GM19467 (cell line): ENCODE results near the gene PIK3R6.

ENCODE experiments used
- ATAC-seq: cut with Tn5 transposase; IDR thresholded peaks from one replicate; pipeline ENCODE4 v1.9.1; 2021; ENCODE audit warnings: mild to moderate bottlenecking, moderate library complexity; ENCODE audit not compliant: unreplicated experiment

The PIK3R6 gene

GRCh38 chr17:8855477-8856204, 11.8 kb downstream of the PIK3R6 start:
- ATAC-seq, result no peak

- no peak for ATAC-seq
These were observed 15.9 kb downstream of the PIK3R6 start for GRCh38 chr17:8851600-8851999.

DNA sequence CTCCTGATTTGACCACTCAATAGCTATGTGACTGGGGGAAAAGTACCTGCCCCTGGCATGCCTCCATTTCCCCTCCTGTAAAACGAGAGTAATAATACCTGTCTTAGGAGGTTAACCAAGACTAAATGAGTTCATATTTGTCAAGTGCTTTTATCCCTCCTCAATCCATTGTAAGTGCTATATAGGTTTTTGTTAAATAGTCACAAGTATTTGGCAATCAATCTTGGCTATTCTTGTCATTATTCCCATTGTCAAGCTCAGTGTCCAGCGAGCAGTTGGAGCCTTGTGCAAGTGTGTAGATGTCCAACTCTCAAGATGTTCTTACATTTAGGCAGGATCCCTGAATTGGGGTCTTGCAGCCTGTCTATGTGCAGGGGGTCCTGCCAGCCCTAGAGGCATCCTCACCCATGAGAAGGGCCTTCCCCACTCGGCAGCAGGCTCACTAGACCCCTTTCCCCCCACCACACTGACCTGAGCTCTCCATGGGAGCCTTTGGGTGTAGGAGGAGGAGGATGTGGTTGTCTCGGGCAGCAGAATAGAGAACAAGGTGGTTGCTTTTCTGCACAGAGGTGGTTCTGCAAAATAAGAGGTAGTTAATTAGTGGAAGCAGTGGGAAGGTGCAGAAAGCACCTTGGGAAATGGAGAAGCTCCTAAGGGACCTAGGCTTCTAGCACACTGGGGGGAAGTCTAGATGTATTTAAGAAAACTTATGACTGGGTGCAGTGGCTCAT, 18.0 kb downstream of the PIK3R6 start:
- no peak for ATAC-seq

- no peak for ATAC-seq
These were observed 19.6 kb downstream of the PIK3R6 start for GRCh38 chr17:8847891-8848290.

- ATAC-seq, result no peak
These were observed 20.7 kb downstream of the PIK3R6 start for GRCh38 chr17:8846768-8847211.

- ATAC-seq, result no peak
These were observed 22.9 kb downstream of the PIK3R6 start for GRCh38 chr17:8844229-8845218.

- ATAC-seq, result no peak
These were observed 24.1 kb downstream of the PIK3R6 start for GRCh38 chr17:8843344-8843743.

- ATAC-seq, result no peak
These were observed 25.6 kb downstream of the PIK3R6 start for GRCh38 chr17:8841844-8842243.

DNA sequence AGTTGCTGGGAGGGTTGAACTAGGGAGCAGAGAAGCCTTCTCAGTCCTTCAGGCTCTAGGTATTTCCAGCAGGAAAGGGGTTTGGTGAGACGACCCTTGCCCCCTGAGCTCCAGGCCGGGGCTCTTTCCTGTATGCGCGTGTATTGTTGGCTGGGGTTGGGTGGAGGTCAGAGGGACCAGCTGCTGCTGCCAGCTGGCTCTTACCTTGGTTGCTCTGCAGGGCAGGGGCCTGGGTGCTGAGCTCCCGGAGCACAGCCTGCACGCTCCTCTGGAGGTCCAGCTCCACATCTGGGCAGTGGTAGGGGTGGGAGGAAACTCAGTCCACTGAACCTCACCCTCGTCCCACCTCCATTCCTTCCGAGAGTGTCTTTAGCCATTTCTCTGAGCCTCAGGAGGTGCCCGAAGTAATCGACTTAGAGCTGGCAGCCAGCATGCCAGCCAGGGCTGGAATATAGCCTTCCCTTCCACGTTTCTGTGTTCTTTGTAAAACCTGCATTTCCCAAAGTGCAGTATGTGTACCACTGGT, 28.0 kb downstream of the PIK3R6 start:
- no peak for ATAC-seq

GRCh38 chr17:8838551-8839095, 28.9 kb downstream of the PIK3R6 start:
- ATAC-seq, result no peak

DNA sequence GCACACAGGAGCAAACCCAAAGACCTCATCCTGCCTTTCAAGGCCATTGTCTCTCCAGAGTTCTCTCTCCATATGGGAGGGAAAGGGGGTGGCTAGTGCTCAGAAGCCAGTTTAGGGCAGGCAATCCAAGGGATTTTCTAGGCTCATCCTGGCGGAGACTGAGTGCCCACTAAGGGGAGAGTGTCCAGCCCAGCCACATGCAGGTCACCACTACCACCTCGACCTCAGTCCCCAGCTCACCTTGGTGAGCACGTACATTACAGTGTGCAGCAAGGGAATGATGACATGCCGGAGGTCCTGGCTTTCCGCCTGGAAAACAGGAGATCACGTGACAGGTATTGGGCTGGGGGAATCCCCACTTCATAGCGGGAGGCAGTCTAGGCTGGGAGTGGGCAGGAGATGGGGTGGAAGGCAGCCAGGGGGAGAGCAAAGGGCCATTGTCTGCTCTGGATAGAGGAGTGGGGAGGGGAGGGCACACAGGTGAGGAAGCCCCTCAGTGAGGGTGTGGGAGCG, 29.9 kb downstream of the PIK3R6 start:
- no peak for ATAC-seq

- no peak for ATAC-seq
These were observed 30.5 kb downstream of the PIK3R6 start for GRCh38 chr17:8836821-8837562.

GRCh38 chr17:8835631-8836364, 31.7 kb downstream of the PIK3R6 start:
- no peak for ATAC-seq

DNA sequence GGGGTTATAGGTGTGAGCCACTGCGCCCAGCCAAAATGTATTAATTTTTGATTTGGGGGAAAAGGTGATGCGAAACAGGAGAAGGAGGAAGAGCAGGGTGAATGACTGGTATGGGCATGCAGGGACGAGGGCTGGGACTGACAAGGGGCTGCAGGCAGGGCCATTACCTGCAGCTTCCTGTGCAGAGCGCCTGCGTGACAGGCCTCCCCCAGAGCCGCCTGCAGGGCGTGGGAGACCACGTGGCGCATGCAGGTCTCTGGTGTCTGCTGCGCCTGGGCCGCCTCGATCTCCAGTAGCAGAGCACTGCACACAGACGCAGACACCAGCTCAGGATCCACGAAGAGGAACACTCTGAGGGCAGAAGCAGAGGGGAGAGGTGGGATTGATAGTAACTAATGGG, 32.4 kb downstream of the PIK3R6 start:
- ATAC-seq, result no peak

- ATAC-seq, result no peak
These were observed 34.6 kb downstream of the PIK3R6 start for GRCh38 chr17:8832711-8833352.

DNA sequence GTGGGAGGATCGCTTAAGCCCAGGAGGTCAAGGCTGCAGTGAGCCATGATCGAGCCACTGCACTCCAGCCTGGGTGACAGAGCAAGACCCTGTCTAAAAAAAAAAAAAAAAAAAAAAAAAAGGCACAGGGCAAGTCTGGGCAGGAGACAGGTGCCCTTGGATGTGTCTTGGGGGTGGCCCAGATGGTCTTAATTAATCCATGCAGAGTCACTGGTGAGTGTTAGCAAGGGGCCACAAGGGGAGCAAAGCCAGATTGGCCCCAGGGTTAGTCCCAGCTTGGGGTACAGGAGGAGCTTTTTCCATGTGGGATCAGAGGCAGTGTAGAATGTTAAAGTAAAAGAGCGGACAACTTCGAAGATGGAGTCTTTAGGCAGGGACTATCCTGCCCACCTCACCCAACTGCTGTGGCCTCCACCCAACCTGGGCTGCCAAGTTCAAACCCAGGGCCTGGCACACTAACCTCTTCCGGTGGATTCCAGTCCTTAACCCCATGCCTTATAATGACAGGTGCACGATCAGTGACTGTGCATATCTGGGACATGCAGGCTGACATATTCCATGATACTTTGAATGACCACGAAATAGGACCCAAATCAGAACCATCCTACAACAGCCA, 36.1 kb downstream of the PIK3R6 start:
- no peak for ATAC-seq

DNA sequence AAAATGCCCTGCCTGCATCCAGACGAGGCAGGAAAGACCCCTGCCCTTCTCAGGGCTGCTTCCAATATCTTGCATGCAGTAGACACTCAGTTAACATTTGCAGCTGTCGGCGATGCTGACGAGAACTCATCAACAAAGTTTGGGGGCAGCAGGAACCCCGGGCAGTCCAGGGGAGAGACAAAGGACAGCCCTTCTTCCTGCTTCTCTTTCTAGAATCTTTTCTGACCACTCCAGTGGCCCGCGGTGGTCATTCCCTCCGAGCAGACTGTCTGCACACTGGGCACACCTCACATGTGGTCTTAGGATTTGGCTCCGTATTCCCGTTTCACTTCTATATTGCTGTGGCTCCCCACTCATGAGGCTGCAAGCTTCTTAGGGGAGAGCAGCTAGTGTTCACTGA, 37.3 kb downstream of the PIK3R6 start:
- ATAC-seq, result no peak
